ENCODE measurements around the gene SRL. TPM values are rescaled to one million over a fixed set of nuclear protein-coding genes. Genes with fewer than 3 reads are reported as not detected.

The SRL gene
- polyA plus RNA-seq, 1 of the 3 experiments (the other 2 are of a cell fraction), result not detected

GRCh38 chr16:4225075-4225474, 16.8 kb downstream of the SRL start:
- POLR2A ChIA-PET, result no interaction called here
- H3K9ac ChIP-seq, result no peak overlapping the region
- no peak overlapping the region for H2AFZ ChIP-seq (ENCODE audit: low read depth)
- H3K27ac ChIP-seq (ENCODE audit: low read depth in 2 of 2, low read length in 1 of 2), result no peak overlapping the region
- H3K9me2 ChIP-seq, result no peaks in the 10 kb centered on the region
- H3K36me3 ChIP-seq (replicated peaks in 1 of 2; ENCODE audit: control insufficient read depth in 1 of 2, insufficient read depth in 2 of 2, low read length in 1 of 2), result no peaks in the 10 kb centered on the region
- H3K4me2 ChIP-seq, result no peak overlapping the region
- DNase-seq, result no peak
- H3K9me3 ChIP-seq, result no peaks in the 10 kb centered on the region
- no peaks in the 10 kb centered on the region for H3K79me2 ChIP-seq (ENCODE audit: insufficient read depth)
- H3K4me1 ChIP-seq (ENCODE audit: control insufficient read depth in 1 of 2, insufficient read depth in 2 of 2, low read depth in 1 of 2, low read length in 1 of 2), result no peaks in the 10 kb centered on the region
- TF ChIP-seq FOSL2 (IDR thresholded peaks at IDR 0.05; ENCODE audit: borderline replicate concordance, low read depth) (no peak), REST (IDR thresholded peaks at IDR 0.05; ENCODE audit: low read depth, low read length) (no peak), ZBTB33 (IDR thresholded peaks at IDR 0.05; ENCODE audit: borderline replicate concordance, low read depth) (no peak), RXRA (IDR thresholded peaks at IDR 0.05; ENCODE audit: borderline replicate concordance, low read depth) (no peak), CTCF (IDR thresholded peaks at IDR 0.05) (no peak), PBX3 (IDR thresholded peaks at IDR 0.05) (no peak), RAD21 (IDR thresholded peaks at IDR 0.05; ENCODE audit: low read length) (no peak), USF2 (IDR thresholded peaks at IDR 0.05; ENCODE audit: borderline replicate concordance, low read depth, low read length) (no peak), RCOR1 (IDR thresholded peaks at IDR 0.05; ENCODE audit: low read length) (no peak), NFIC (IDR thresholded peaks at IDR 0.05; ENCODE audit: borderline replicate concordance) (no peak), TAF1 (IDR thresholded peaks at IDR 0.05; ENCODE audit: borderline replicate concordance, low read depth, low read length) (no peak), POLR2AphosphoS5 (IDR thresholded peaks at IDR 0.05; ENCODE audit: low read depth, low read length) (no peak), IRF3 (IDR thresholded peaks at IDR 0.05; ENCODE audit: low read depth, low read length) (no peak), FOXM1 (IDR thresholded peaks at IDR 0.05; ENCODE audit: low read depth) (no peak)
- CTCF ChIA-PET, result interaction anchor here (0.9 kb wide), 1 partner anchor 105 kb away, joined by 3 read pairs; no protein-coding TSS in a partner anchor
- H3F3A ChIP-seq (replicated peaks; ENCODE audit: insufficient read depth), result no peaks in the 10 kb centered on the region
- H3K27me3 ChIP-seq (ENCODE audit: insufficient read depth), result no peaks in the 10 kb centered on the region
- H3K4me3 ChIP-seq (ENCODE audit: low read depth in 2 of 2, low read length in 1 of 2), result no peak overlapping the region
- WGBS (ENCODE audit: low lambda C conversion rate), result 19% methylated on average over 2 of the region's 2 CpGs
- H4K20me1 ChIP-seq (ENCODE audit: insufficient read depth), result no peaks in the 10 kb centered on the region
